Prostate gland (tissue), 2 donors: ENCODE data around the gene SIM1.

Source experiments
- CTCF ChIP-seq, 4 experiments: fragments of 200-600 bp in 2 of 4; fragments of 450-650 bp in 2 of 4; sonication (generic) in 2 of 4; IDR thresholded peaks; 1 replicate in 3 of 4; 2 replicates in 1 of 4; pipeline ENCODE4 v1.5.1; 2016 to 2019; ENCODE audit warnings: antibody characterized with exemption in 4 of 4, mild to moderate bottlenecking in 2 of 4, moderate library complexity in 2 of 4
- POLR2AphosphoS5 ChIP-seq: sonication (generic); formaldehyde crosslinking; IDR thresholded peaks from one replicate; pipeline ENCODE4 v1.6.1; 2017; ENCODE audit warnings: antibody characterized with exemption

DNA sequence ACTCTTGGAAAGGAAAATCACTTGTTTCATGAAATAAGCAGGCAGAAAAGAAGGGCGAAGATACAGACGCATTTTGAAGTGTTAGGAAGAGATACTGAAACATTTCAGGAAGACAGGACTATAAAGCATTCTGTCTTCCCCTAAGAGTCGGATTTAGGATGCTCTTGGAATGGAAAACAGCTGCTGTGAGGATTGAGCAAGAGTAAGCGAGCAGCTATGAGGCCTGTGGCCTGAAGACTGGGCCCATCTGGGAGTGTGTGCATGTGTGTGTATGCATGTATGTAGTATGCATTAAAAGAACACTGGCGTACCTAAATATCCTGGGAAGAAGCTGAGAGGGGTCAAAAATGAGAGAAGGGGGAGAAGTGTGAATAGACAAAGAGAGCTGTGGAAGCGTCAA, 83.6 kb downstream of the SIM1 start:
- TF ChIP-seq CTCF (IDR thresholded peaks at IDR 0.05), result no peak
- TF ChIP-seq POLR2AphosphoS5, result no peak
